Right lobe of liver (tissue), 6 donors: Measurements from ENCODE around the gene EXOSC3. TPM values are rescaled to one million over a fixed set of nuclear protein-coding genes. Genes with fewer than 3 reads are reported as not detected.

Experiments
- ATAC-seq, 4 donors: fragments of 200-7000 bp; cut with Tn5 transposase; one replicate each; pipeline ENCODE4 v1.9.1; 2020; ENCODE audit warnings: mild to moderate bottlenecking in 4 of 4, moderate library complexity in 4 of 4
- DNase-seq, 3 donors: peaks; one replicate each; pipeline ENCODE4 v3.0.0-alpha.2; 2020
- H3K27ac ChIP-seq, 3 donors: fragments of 200-600 bp; one replicate each; pipeline ENCODE4 v1.8.0; 2022
- H3K27me3 ChIP-seq, 2 donors: fragments of 200-600 bp; one replicate each; pipeline ENCODE4 v1.8.0; 2022
- H3K36me3 ChIP-seq, 4 donors: fragments of 200-600 bp; sonication (generic) in 1 of 4; one replicate each; pipeline versions ENCODE4 v1.5.1 to v1.8.0; 2017 to 2022; ENCODE audit warnings: control low read depth in 1 of 4
- H3K4me1 ChIP-seq, 4 donors: fragments of 200-600 bp; sonication (generic) in 1 of 4; one replicate each; pipeline versions ENCODE4 v1.5.1 to v1.8.0; 2017 to 2022; ENCODE audit warnings: control low read depth in 1 of 4
- H3K4me3 ChIP-seq, 3 donors: fragments of 200-600 bp; one replicate each; pipeline ENCODE4 v1.8.0; 2022
- H3K9me3 ChIP-seq, 4 donors: fragments of 200-600 bp; sonication (generic) in 1 of 4; one replicate each; pipeline versions ENCODE4 v1.5.1 to v1.8.0; 2017 to 2022; ENCODE audit warnings: control low read depth in 1 of 4
- CTCF ChIP-seq, 4 donors: fragments of 200-600 bp in 3 of 4; fragments of 450-650 bp in 1 of 4; IDR thresholded peaks; one replicate each; pipeline versions ENCODE4 v1.5.1 to v1.8.0; 2016 to 2022; ENCODE audit warnings: antibody characterized with exemption in 4 of 4, mild to moderate bottlenecking in 2 of 4
- POLR2A ChIP-seq: fragments of 450-650 bp; IDR thresholded peaks from one replicate; pipeline ENCODE4 v1.6.1; 2017; ENCODE audit warnings: antibody characterized with exemption, mild to moderate bottlenecking
- WGBS: methylation state at CpG from one replicate; pipeline ENCODE4 v1.1.6; 2018; ENCODE audit warnings: low coverage, low lambda C conversion rate; ENCODE audit not compliant: insufficient coverage; ENCODE audit errors: missing lambda C conversion rate; 5-methylcytosine and 5-hydroxymethylcytosine counted together
- intact Hi-C, 2 donors: fragments of 100-400 bp; cut with DNase I; formaldehyde crosslinking; loops; one replicate each; pipeline versions ENCODE4 v1.11.2 to v1.14.1; 2022
- total RNA-seq, 6 experiments: library from RNA; depleted of rRNA in 2 of 6; stranded (reverse); fragments of >200 nt in 2 of 6; fragmentation: NEBNext Ultra II Directional in 3 of 6; extraction: Animal tissue kit (Norgen Biotek cat#: 25700) in 3 of 6; gene quantifications; one replicate each; pipeline versions ENCODE4 v1.1.0 to v1.2.4, GENCODE V29; 2016 to 2023
- donor health status: DM: no; HTN: yes; CAD: no.
- donor health status: DM: no; HTN: no; CAD: no.
- donor health status: DM: no; HTN: no; CAD: no.
- donor health status: DM: no; HTN: yes; CAD: no.
- donor health status: DM: no; HTN: yes; CAD: no.

Gene EXOSC3
- total RNA-seq, 6 experiments from 2014 or later: 13.1 to 17.1 (median 14.7) TPM

GRCh38 chr9:37732952-37733351 lies 51.9 kb downstream of the EXOSC3 start:
- no peak for ATAC-seq
- 55% methylated on average over 2 of the region's 2 CpGs for WGBS
- H3K4me3 ChIP-seq: no peak overlapping the region
- no peak for DNase-seq
- no peaks in the 10 kb centered on the region for H3K4me1 ChIP-seq
- no peaks in the 10 kb centered on the region for H3K36me3 ChIP-seq
- H3K27me3 ChIP-seq: no peaks in the 10 kb centered on the region
- intact Hi-C loops: no loop called here
- no peaks in the 10 kb centered on the region for H3K9me3 ChIP-seq
- no peak overlapping the region for H3K27ac ChIP-seq
- TF ChIP-seq POLR2A (no peak), CTCF (IDR thresholded peaks at IDR 0.05) (no peak)

- Histone ChIP-seq H3K36me3 (no peaks in the 10 kb centered on the region), H3K4me1 (no peaks in the 10 kb centered on the region), H3K27ac (no peak overlapping the region), H3K4me3 (no peak overlapping the region), H3K9me3 (no peaks in the 10 kb centered on the region), H3K27me3 (no peaks in the 10 kb centered on the region)
- TF ChIP-seq POLR2A (no peak), CTCF (IDR thresholded peaks at IDR 0.05) (no peak)
- no peak for DNase-seq
- ATAC-seq: no peak
- intact Hi-C loops: no loop called here
- 79% methylated on average over 10 of the region's 10 CpGs for WGBS
These were observed 52.6 kb downstream of the EXOSC3 start for GRCh38 chr9:37732086-37732741.

GRCh38 chr9:37730839-37731238 lies 54.0 kb downstream of the EXOSC3 start:
- no peak overlapping the region for H3K4me3 ChIP-seq
- intact Hi-C loops: no loop called here
- no peaks in the 10 kb centered on the region for H3K4me1 ChIP-seq
- no peaks in the 10 kb centered on the region for H3K9me3 ChIP-seq
- no peak for DNase-seq
- no peaks in the 10 kb centered on the region for H3K27me3 ChIP-seq
- H3K27ac ChIP-seq: no peak overlapping the region
- no peak for ATAC-seq
- H3K36me3 ChIP-seq: no peaks in the 10 kb centered on the region
- WGBS: 49% methylated on average over 5 of the region's 5 CpGs
- TF ChIP-seq POLR2A (no peak), CTCF (IDR thresholded peaks at IDR 0.05) (no peak)

- 80% methylated on average over 3 of the region's 3 CpGs for WGBS
- ATAC-seq (no peak), DNase-seq (no peak)
- Histone ChIP-seq H3K27me3 (no peaks in the 10 kb centered on the region), H3K4me3 (no peak overlapping the region), H3K9me3 (no peaks in the 10 kb centered on the region), H3K4me1 (no peaks in the 10 kb centered on the region), H3K27ac (no peak overlapping the region), H3K36me3 (no peaks in the 10 kb centered on the region)
- TF ChIP-seq CTCF (IDR thresholded peaks at IDR 0.05) (no peak), POLR2A (no peak)
- intact Hi-C loops: no loop called here
These were observed 54.6 kb downstream of the EXOSC3 start for GRCh38 chr9:37730256-37730655.

Other genes starting within 250 kb of the EXOSC3 start
- gene FBXO10, start 208.7 kb downstream of the EXOSC3 start, total RNA-seq: 1 to 10 TPM; 2.5 to 5.9 (median 4.0) TPM
- gene TOMM5, start 192.5 kb downstream of the EXOSC3 start, total RNA-seq: 10 to 100 TPM; 30.9 to 58.9 (median 32.9) TPM
- under 1 TPM; 0.10 to 0.74 (median 0.51) TPM for gene FRMPD1, start 134.1 kb downstream of the EXOSC3 start, total RNA-seq
- 1 to 10 TPM; 2.2 to 4.9 (median 3.3) TPM for gene TRMT10B, start 31.3 kb downstream of the EXOSC3 start, total RNA-seq
- 10 to 100 TPM; 20.1 to 28.3 (median 23.1) TPM for gene DCAF10, start 15.7 kb upstream of the EXOSC3 start, total RNA-seq
- gene SLC25A51, start 119.1 kb upstream of the EXOSC3 start, total RNA-seq: 10 to 100 TPM in 2 of 6 experiments, 1 to 10 TPM in 4; 5.4 to 10.1 (median 7.9) TPM